ENCODE results near the gene RASSF3. TPM values are rescaled to one million over a fixed set of nuclear protein-coding genes. Genes with fewer than 3 reads are reported as not detected.
A peak's percentile ranks its signal among the peaks of the same experiment; 100 is the strongest.

RASSF3 gene
- total RNA-seq, 1 experiment from 2014 or later: 162 TPM

DNA sequence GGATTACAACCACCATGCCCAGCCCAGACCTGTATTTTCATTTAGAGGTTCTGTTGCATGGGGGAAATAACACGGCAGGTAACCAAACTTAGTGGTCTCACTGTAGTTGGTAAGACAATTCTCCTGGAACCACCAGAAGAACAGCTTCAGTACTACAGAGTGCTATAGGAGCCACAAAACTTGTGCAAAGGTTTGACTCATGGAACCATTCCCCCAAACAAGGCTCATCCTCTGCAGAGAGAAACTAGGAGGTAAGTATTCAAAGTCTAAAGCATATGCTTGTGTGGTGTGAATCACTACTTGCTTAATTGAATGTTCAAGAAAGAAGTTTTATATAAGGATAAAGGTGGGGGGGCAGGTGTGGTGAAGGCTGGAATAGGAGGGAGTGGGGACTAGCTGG, 90.2 kb downstream of the RASSF3 start:
- Mint-ChIP-seq H3K4me1 (ENCODE audit: low read depth, unreplicated experiment) (peaks cover 2% of the 10 kb centered on the region), H3K36me3 (ENCODE audit: insufficient read depth, unreplicated experiment) (peaks cover 77% of the 10 kb centered on the region), H3K27me3 (ENCODE audit: unreplicated experiment) (no peaks in the 10 kb centered on the region), H3K9me3 (ENCODE audit: low read depth, unreplicated experiment) (no peaks in the 10 kb centered on the region), H3K4me3 (ENCODE audit: low read depth, unreplicated experiment) (no peak overlapping the region), H3K27ac (ENCODE audit: unreplicated experiment) (peak overlapping the region; percentile 21)
- DNase-seq: no peak
- intact Hi-C loops (cut with micrococcal nuclease; ENCODE audit: unreplicated experiment): no loop called here
- TF ChIP-seq, protein P1, sequence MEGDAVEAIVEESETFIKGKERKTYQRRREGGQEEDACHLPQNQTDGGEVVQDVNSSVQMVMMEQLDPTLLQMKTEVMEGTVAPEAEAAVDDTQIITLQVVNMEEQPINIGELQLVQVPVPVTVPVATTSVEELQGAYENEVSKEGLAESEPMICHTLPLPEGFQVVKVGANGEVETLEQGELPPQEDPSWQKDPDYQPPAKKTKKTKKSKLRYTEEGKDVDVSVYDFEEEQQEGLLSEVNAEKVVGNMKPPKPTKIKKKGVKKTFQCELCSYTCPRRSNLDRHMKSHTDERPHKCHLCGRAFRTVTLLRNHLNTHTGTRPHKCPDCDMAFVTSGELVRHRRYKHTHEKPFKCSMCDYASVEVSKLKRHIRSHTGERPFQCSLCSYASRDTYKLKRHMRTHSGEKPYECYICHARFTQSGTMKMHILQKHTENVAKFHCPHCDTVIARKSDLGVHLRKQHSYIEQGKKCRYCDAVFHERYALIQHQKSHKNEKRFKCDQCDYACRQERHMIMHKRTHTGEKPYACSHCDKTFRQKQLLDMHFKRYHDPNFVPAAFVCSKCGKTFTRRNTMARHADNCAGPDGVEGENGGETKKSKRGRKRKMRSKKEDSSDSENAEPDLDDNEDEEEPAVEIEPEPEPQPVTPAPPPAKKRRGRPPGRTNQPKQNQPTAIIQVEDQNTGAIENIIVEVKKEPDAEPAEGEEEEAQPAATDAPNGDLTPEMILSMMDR (IDR thresholded peaks at IDR 0.05; ENCODE audit: unreplicated experiment): no peak
- BruUV-seq (replicated peaks): no TSS peak
- CTCF ChIA-PET: interaction anchor here (0.6 kb wide), 1 partner anchor 31 kb away, joined by 3 read pairs; no protein-coding TSS in a partner anchor

DNA sequence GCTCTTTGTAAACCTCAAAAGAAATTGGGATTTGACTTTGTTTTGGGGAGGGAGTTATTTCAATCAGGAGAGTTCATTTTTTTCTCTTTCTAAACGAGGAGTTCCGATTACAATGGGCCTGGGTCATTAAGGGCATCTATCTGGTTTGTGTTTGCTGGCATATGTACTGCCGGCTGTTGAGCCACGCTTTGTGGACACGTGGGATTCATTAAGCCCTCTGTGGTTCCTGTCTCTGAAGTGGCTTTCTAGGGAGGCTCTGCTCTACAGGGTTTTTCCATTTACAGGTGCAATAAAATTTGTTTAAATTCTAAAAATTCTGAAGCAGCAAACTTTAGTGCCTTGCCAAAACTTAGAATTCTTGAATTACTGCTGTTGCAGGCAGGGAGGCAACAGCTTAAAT, 91.0 kb downstream of the RASSF3 start:
- CTCF ChIA-PET: interaction anchor here (0.6 kb wide), 1 partner anchor 51 kb away, joined by 3 read pairs; no protein-coding TSS in a partner anchor
- no peak for DNase-seq
- TF ChIP-seq, protein P1 (IDR thresholded peaks at IDR 0.05; ENCODE audit: unreplicated experiment): no peak
- peaks cover 70% of the 10 kb centered on the region for H3K36me3 Mint-ChIP-seq (ENCODE audit: insufficient read depth, unreplicated experiment)
- no peaks in the 10 kb centered on the region for H3K4me1 Mint-ChIP-seq (ENCODE audit: low read depth, unreplicated experiment)
- intact Hi-C loops (cut with micrococcal nuclease; ENCODE audit: unreplicated experiment): no loop called here
- peak overlapping the region; percentile 21 for H3K27ac Mint-ChIP-seq (ENCODE audit: unreplicated experiment)
- no peak overlapping the region for H3K4me3 Mint-ChIP-seq (ENCODE audit: low read depth, unreplicated experiment)
- H3K9me3 Mint-ChIP-seq (ENCODE audit: low read depth, unreplicated experiment): no peaks in the 10 kb centered on the region
- BruUV-seq (replicated peaks): no TSS peak
- H3K27me3 Mint-ChIP-seq (ENCODE audit: unreplicated experiment): no peaks in the 10 kb centered on the region

DNA sequence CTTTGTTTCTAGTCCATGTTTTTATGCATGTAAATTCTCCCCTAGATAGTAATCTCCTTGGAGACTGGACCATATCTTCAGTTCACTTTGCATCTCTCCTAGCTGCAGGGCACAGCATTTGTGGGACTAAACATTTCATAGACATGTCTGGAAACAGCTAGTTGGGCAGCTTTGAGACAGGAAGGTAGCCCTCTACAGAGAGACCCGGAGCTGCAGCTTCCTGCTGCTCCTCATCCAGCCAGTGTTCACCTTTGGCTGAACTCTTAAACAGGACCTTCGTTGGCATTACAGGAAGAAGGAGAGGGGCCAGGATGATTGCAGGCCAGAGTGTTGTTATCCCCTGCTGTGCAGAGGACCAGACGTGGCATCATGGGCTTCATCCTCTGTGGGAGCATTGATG, 96.0 kb downstream of the RASSF3 start:
- H3K36me3 Mint-ChIP-seq (ENCODE audit: insufficient read depth, unreplicated experiment): peaks cover 37% of the 10 kb centered on the region
- no peaks in the 10 kb centered on the region for H3K9me3 Mint-ChIP-seq (ENCODE audit: low read depth, unreplicated experiment)
- peak overlapping the region; percentile 42 for H3K27ac Mint-ChIP-seq (ENCODE audit: unreplicated experiment)
- H3K4me1 Mint-ChIP-seq (ENCODE audit: low read depth, unreplicated experiment): no peaks in the 10 kb centered on the region
- TF ChIP-seq, protein P1 (IDR thresholded peaks at IDR 0.05; ENCODE audit: unreplicated experiment): no peak
- no peaks in the 10 kb centered on the region for H3K27me3 Mint-ChIP-seq (ENCODE audit: unreplicated experiment)
- no peak overlapping the region for H3K4me3 Mint-ChIP-seq (ENCODE audit: low read depth, unreplicated experiment)
- CTCF ChIA-PET: interaction anchor here (1.6 kb wide), 1 partner anchor 9 kb away, joined by 8 read pairs; no protein-coding TSS in a partner anchor
- intact Hi-C loops (cut with micrococcal nuclease; ENCODE audit: unreplicated experiment): no loop called here
- DNase-seq: no peak
- no TSS peak for BruUV-seq (replicated peaks)

DNA sequence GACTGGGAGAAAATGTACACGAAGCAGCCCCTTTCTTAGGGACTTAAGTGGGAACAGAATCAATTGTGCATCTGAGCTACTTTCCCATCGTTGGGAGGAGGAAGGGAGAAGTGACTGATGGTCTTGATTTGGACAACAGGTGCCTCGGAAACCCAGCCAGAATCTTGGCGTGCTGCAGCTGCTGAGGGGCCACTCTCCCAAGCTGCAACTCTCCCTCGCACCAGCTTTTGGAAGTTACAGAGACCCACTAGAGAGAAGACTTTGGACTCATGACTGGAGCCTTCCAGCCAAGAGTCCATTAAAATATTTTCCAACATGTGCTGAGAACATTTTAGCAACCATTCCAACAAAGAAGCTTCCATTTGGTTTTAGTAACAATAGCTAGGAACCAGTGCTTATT, 96.6 kb downstream of the RASSF3 start:
- CTCF ChIA-PET: interaction anchor here (1.6 kb wide), 1 partner anchor 10 kb away, joined by 8 read pairs; no protein-coding TSS in a partner anchor

More for the DNA sequence above, 96.6 kb downstream of the RASSF3 start:
- no TSS peak for BruUV-seq (replicated peaks)
- TF ChIP-seq, protein P1 (IDR thresholded peaks at IDR 0.05; ENCODE audit: unreplicated experiment): no peak
- no peak for DNase-seq
- peak overlapping the region; percentile 42 for H3K27ac Mint-ChIP-seq (ENCODE audit: unreplicated experiment)
- H3K4me3 Mint-ChIP-seq (ENCODE audit: low read depth, unreplicated experiment): no peak overlapping the region
- intact Hi-C loops (cut with micrococcal nuclease; ENCODE audit: unreplicated experiment): no loop called here
- H3K4me1 Mint-ChIP-seq (ENCODE audit: low read depth, unreplicated experiment): no peaks in the 10 kb centered on the region
- H3K9me3 Mint-ChIP-seq (ENCODE audit: low read depth, unreplicated experiment): no peaks in the 10 kb centered on the region
- no peaks in the 10 kb centered on the region for H3K27me3 Mint-ChIP-seq (ENCODE audit: unreplicated experiment)
- peaks cover 35% of the 10 kb centered on the region for H3K36me3 Mint-ChIP-seq (ENCODE audit: insufficient read depth, unreplicated experiment)
